Dedifferentiated amniotic fluid mesenchymal stem cell (primary cell): Measurements from ENCODE around the gene AGAP3.

Experiments used
- DNase-seq: peaks from one replicate; pipeline ENCODE4 v3.0.0-alpha.2; 2016; ENCODE audit errors: extremely low spot score

Gene AGAP3

GRCh38 chr7:151074817-151075661 is 11.2 kb upstream of the AGAP3 start:
- no peak for DNase-seq

GRCh38 chr7:151075662-151075971 is 10.7 kb upstream of the AGAP3 start:
- no peak for DNase-seq

GRCh38 chr7:151075978-151076426 is 10.3 kb upstream of the AGAP3 start:
- DNase-seq: no peak

GRCh38 chr7:151076863-151077704 is 9.2 kb upstream of the AGAP3 start:
- DNase-seq: no peak

- no peak for DNase-seq
Observed at GRCh38 chr7:151077705-151078232, 8.5 kb upstream of the AGAP3 start.

GRCh38 chr7:151078233-151079040 is 7.8 kb upstream of the AGAP3 start:
- DNase-seq: no peak

- no peak for DNase-seq
Observed at GRCh38 chr7:151079199-151079910, 6.9 kb upstream of the AGAP3 start.

GRCh38 chr7:151080067-151080521 is 6.2 kb upstream of the AGAP3 start:
- DNase-seq: no peak

GRCh38 chr7:151080522-151081169 is 5.6 kb upstream of the AGAP3 start, which contains the start of gene FASTK:
Gene FASTK, minus strand, starts transcription at chr7:151080809. Its CDS starts 43 bp downstream, at chr7:151080766.
- DNase-seq: peak; percentile 87

GRCh38 chr7:151081170-151082101 is 4.8 kb upstream of the AGAP3 start:
- no peak for DNase-seq

GRCh38 chr7:151082141-151083070 is 3.9 kb upstream of the AGAP3 start:
- no peak for DNase-seq

GRCh38 chr7:151083071-151083823 is 3.0 kb upstream of the AGAP3 start, which contains the start of gene TMUB1:
Gene TMUB1, minus strand, starts transcription at chr7:151083493. Its CDS starts 930 bp downstream, at chr7:151082563.
- no peak for DNase-seq

GRCh38 chr7:151083824-151084160 is 2.5 kb upstream of the AGAP3 start:
- DNase-seq: no peak

GRCh38 chr7:151085329-151085690 is 965 bp upstream of the AGAP3 start:
- DNase-seq: no peak

GRCh38 chr7:151086802-151087244 is 548 bp downstream of the AGAP3 start:
- peak; percentile 36 for DNase-seq

GRCh38 chr7:151087245-151088018 is 1.2 kb downstream of the AGAP3 start:
- peak; percentile 25 for DNase-seq
